H1 (cell line): ENCODE data around the gene CHRD.

Source experiments
- CEBPB ChIP-seq: IDR thresholded peaks from 2 replicates; pipeline ENCODE4 v1.6.1; 2012; ENCODE audit warnings: low read depth, low read length
- EZH2 ChIP-seq: fragments of 200-600 bp; sonication (generic); IDR thresholded peaks from 2 replicates; pipeline ENCODE4 v1.7.1; 2012; ENCODE audit warnings: low read depth, mild to moderate bottlenecking, moderate library complexity, low read length, inconsistent platforms; ENCODE audit not compliant: severe bottlenecking
- POLR2A ChIP-seq, 2 experiments: IDR thresholded peaks; 1 replicate in 1 of 2; 2 replicates in 1 of 2; pipeline ENCODE4 v1.6.1; 2011; ENCODE audit warnings: low read depth in 2 of 2, low read length in 2 of 2, mild to moderate bottlenecking in 2 of 2; ENCODE audit errors: control extremely low read depth in 1 of 2
- POLR2AphosphoS5 ChIP-seq: IDR thresholded peaks from 2 replicates; pipeline ENCODE4 v1.6.1; 2011; ENCODE audit warnings: low read depth, low read length
- YY1 ChIP-seq: IDR thresholded peaks from 2 replicates; pipeline ENCODE4 v1.6.1; 2011; ENCODE audit warnings: low read depth, mild to moderate bottlenecking, low read length
- ZNF274 ChIP-seq: IDR thresholded peaks from 2 replicates; pipeline ENCODE4 v1.7.0; 2012; ENCODE audit warnings: low read length, borderline replicate concordance; ENCODE audit errors: extremely low read depth
- TF ChIP-seq, protein P1 (sequence below), 3 experiments: IDR thresholded peaks; 1 replicate in 2 of 3; 2 replicates in 1 of 3; pipeline versions ENCODE4 v1.5.1 to v1.6.1; 2011; ENCODE audit warnings: low read length in 3 of 3, mild to moderate bottlenecking in 3 of 3, inconsistent platforms in 2 of 3, low read depth in 1 of 3, moderate library complexity in 1 of 3; ENCODE audit not compliant: insufficient read depth in 1 of 3; ENCODE audit errors: control extremely low read depth in 1 of 3

- no peak for TF ChIP-seq EZH2
- TF ChIP-seq, protein P1, sequence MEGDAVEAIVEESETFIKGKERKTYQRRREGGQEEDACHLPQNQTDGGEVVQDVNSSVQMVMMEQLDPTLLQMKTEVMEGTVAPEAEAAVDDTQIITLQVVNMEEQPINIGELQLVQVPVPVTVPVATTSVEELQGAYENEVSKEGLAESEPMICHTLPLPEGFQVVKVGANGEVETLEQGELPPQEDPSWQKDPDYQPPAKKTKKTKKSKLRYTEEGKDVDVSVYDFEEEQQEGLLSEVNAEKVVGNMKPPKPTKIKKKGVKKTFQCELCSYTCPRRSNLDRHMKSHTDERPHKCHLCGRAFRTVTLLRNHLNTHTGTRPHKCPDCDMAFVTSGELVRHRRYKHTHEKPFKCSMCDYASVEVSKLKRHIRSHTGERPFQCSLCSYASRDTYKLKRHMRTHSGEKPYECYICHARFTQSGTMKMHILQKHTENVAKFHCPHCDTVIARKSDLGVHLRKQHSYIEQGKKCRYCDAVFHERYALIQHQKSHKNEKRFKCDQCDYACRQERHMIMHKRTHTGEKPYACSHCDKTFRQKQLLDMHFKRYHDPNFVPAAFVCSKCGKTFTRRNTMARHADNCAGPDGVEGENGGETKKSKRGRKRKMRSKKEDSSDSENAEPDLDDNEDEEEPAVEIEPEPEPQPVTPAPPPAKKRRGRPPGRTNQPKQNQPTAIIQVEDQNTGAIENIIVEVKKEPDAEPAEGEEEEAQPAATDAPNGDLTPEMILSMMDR (IDR thresholded peaks at IDR 0.05; ENCODE audit: control extremely low read depth in 1 of 3, insufficient read depth in 1 of 3, low read depth in 1 of 3, low read length in 3 of 3) = peak in 2 of 3 experiments; percentile 57 to 65; a peak in 3 of 4 replicates
- TF ChIP-seq POLR2A (IDR thresholded peaks at IDR 0.05; ENCODE audit: control extremely low read depth in 1 of 2, low read depth in 2 of 2, low read length in 2 of 2) = peak in 1 of 2 experiments; percentile 86; a peak in 2 of 3 replicates
- no peak for TF ChIP-seq ZNF274
- peak; percentile 78 for TF ChIP-seq POLR2AphosphoS5
- TF ChIP-seq CEBPB = no peak
- TF ChIP-seq YY1 = no peak
Measured at GRCh38 chr3:184362668-184363546, 16.9 kb upstream of the CHRD start.
